ENCODE measurements around the gene EVC2.

The EVC2 gene

GRCh38 chr4:5547651-5548249 is 160.6 kb downstream of the EVC2 start:
- DNase-seq: no peak

- no peak for DNase-seq
These were observed 163.1 kb downstream of the EVC2 start for GRCh38 chr4:5545271-5545670.

GRCh38 chr4:5544762-5545161 is 163.6 kb downstream of the EVC2 start:
- no peak for DNase-seq

GRCh38 chr4:5543681-5544080 is 164.7 kb downstream of the EVC2 start:
- DNase-seq: no peak

GRCh38 chr4:5541169-5541568 is 167.2 kb downstream of the EVC2 start:
- no peak for DNase-seq

- no peak for DNase-seq
These were observed 168.8 kb downstream of the EVC2 start for GRCh38 chr4:5539584-5539983.

GRCh38 chr4:5532100-5532499 is 176.3 kb downstream of the EVC2 start:
- DNase-seq: no peak

GRCh38 chr4:5528031-5528436 is 180.3 kb downstream of the EVC2 start:
- no peak for DNase-seq

GRCh38 chr4:5527211-5527610 is 181.1 kb downstream of the EVC2 start:
- no peak for DNase-seq

GRCh38 chr4:5526080-5526846 is 182.1 kb downstream of the EVC2 start:
- DNase-seq: no peak

- DNase-seq: no peak
These were observed 183.7 kb downstream of the EVC2 start for GRCh38 chr4:5524446-5525299.

GRCh38 chr4:5517372-5517771 is 191.0 kb downstream of the EVC2 start:
- DNase-seq: no peak

GRCh38 chr4:5515646-5516045 is 192.7 kb downstream of the EVC2 start:
- DNase-seq: no peak

Data from DMS79 (cell line).